HG03521 (cell line): ENCODE results near the gene FARP1.
"Not testable (repeated sequence)": the region's sequence is repeated elsewhere in the genome, so short reads cannot be mapped to it uniquely, and the experiment has no call there.

Experiments used
- ATAC-seq: cut with Tn5 transposase; IDR thresholded peaks from one replicate; pipeline ENCODE4 v1.9.1; 2021; ENCODE audit warnings: mild to moderate bottlenecking, moderate library complexity; ENCODE audit not compliant: unreplicated experiment

The FARP1 gene

GRCh38 chr13:98350746-98351330, 207.9 kb downstream of the FARP1 start:
- no peak for ATAC-seq

GRCh38 chr13:98351636-98352035, 208.7 kb downstream of the FARP1 start:
- no peak for ATAC-seq

- no peak for ATAC-seq
Measured at GRCh38 chr13:98352226-98352625, 209.3 kb downstream of the FARP1 start.

GRCh38 chr13:98353750-98354149, 210.9 kb downstream of the FARP1 start:
- no peak for ATAC-seq

GRCh38 chr13:98358937-98359336, 216.0 kb downstream of the FARP1 start:
- no peak for ATAC-seq

GRCh38 chr13:98360545-98360944, 217.7 kb downstream of the FARP1 start:
- no peak for ATAC-seq

- ATAC-seq: no peak
Measured at GRCh38 chr13:98363326-98363725, 220.4 kb downstream of the FARP1 start.

GRCh38 chr13:98364179-98364578, 221.3 kb downstream of the FARP1 start:
- ATAC-seq: no peak

- ATAC-seq: no peak
Measured at GRCh38 chr13:98364647-98365046, 221.8 kb downstream of the FARP1 start.

GRCh38 chr13:98365302-98365701, 222.4 kb downstream of the FARP1 start:
- no peak for ATAC-seq

- ATAC-seq: no peak
Measured at GRCh38 chr13:98366010-98366409, 223.1 kb downstream of the FARP1 start.

GRCh38 chr13:98366443-98366842, 223.5 kb downstream of the FARP1 start:
- ATAC-seq: no peak

- no peak for ATAC-seq
Measured at GRCh38 chr13:98366959-98367358, 224.1 kb downstream of the FARP1 start.

- ATAC-seq: no peak
Measured at GRCh38 chr13:98368019-98368418, 225.1 kb downstream of the FARP1 start.

GRCh38 chr13:98369520-98369919, 226.6 kb downstream of the FARP1 start:
- not testable (repeated sequence) for ATAC-seq

GRCh38 chr13:98370261-98370660, 227.4 kb downstream of the FARP1 start:
- ATAC-seq: no peak

- no peak for ATAC-seq
Measured at GRCh38 chr13:98370806-98371515, 228.1 kb downstream of the FARP1 start.

GRCh38 chr13:98371516-98372023, 228.7 kb downstream of the FARP1 start:
- ATAC-seq: no peak

- ATAC-seq: no peak
Measured at GRCh38 chr13:98372876-98373275, 230.0 kb downstream of the FARP1 start.

GRCh38 chr13:98374750-98375149, 231.9 kb downstream of the FARP1 start:
- no peak for ATAC-seq

- ATAC-seq: no peak
Measured at GRCh38 chr13:98377635-98378378, 234.9 kb downstream of the FARP1 start.

GRCh38 chr13:98384739-98385138, 241.8 kb downstream of the FARP1 start:
- ATAC-seq: no peak
